HFF-Myc (cell line): ENCODE data around the gene PRDM8.
"Not testable (repeated sequence)": the region's sequence is repeated elsewhere in the genome, so short reads cannot be mapped to it uniquely, and the experiment has no call there.

ENCODE experiments used
- DNase-seq: peaks from one replicate; pipeline ENCODE4 v3.0.0-alpha.2; 2011; ENCODE audit warnings: low read depth; ENCODE audit errors: extremely low read depth
- H3K4me3 ChIP-seq: replicated peaks from 2 replicates; pipeline ENCODE4 v1.5.1; 2011; ENCODE audit warnings: low read depth, mild to moderate bottlenecking, control low read depth, low read length
- TF ChIP-seq, protein P1 (sequence below): IDR thresholded peaks from 2 replicates; pipeline ENCODE4 v1.5.1; 2012; ENCODE audit warnings: mild to moderate bottlenecking, low read depth, low read length, control low read depth; ENCODE audit errors: missing control alignments

Gene PRDM8

DNA sequence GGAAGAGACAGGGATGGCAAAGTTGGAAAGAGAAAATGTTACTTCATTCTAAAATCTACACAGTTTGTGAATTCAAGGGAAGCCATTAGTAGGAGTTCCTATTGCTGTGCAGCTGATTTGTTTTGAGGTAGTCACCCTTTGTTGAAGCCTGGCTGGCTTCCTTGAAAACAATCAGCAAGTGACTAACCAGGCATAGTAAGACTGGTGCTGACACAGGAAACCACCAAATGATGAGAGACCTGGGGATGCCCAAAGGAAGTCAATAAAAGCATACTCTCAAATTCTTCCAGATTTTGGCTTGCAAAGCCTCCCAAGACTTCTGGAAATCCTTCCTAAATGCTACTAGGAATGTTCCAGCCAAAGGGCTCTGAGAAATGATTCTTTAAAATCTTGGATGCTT lies 23.9 kb upstream of the PRDM8 start:
- DNase-seq: no peak
- TF ChIP-seq, protein P1, sequence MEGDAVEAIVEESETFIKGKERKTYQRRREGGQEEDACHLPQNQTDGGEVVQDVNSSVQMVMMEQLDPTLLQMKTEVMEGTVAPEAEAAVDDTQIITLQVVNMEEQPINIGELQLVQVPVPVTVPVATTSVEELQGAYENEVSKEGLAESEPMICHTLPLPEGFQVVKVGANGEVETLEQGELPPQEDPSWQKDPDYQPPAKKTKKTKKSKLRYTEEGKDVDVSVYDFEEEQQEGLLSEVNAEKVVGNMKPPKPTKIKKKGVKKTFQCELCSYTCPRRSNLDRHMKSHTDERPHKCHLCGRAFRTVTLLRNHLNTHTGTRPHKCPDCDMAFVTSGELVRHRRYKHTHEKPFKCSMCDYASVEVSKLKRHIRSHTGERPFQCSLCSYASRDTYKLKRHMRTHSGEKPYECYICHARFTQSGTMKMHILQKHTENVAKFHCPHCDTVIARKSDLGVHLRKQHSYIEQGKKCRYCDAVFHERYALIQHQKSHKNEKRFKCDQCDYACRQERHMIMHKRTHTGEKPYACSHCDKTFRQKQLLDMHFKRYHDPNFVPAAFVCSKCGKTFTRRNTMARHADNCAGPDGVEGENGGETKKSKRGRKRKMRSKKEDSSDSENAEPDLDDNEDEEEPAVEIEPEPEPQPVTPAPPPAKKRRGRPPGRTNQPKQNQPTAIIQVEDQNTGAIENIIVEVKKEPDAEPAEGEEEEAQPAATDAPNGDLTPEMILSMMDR: no peak

DNA sequence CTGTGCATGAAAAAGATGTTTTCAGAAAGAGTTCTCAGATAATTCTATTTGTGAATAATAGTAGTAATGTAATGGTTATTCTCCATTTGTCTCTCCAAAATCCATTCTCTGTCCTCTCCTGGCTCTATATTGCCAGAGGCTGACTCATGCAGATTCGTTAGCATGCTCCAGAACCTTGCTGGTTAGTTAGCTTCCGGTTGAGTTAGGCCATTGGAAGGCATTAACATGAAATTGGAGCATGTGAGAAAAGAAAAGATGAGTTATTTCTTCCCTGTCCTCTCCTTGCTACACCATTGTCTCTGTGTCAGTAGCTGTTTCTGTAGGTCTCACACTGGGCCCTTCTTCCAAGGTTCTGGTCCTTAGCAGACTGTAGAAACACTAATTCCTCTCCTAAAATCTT lies 23.5 kb upstream of the PRDM8 start:
- TF ChIP-seq, protein P1: no peak
- no peak overlapping the region for H3K4me3 ChIP-seq
- no peak for DNase-seq

More for the DNA sequence above, 23.9 kb upstream of the PRDM8 start:
- no peak overlapping the region for H3K4me3 ChIP-seq

DNA sequence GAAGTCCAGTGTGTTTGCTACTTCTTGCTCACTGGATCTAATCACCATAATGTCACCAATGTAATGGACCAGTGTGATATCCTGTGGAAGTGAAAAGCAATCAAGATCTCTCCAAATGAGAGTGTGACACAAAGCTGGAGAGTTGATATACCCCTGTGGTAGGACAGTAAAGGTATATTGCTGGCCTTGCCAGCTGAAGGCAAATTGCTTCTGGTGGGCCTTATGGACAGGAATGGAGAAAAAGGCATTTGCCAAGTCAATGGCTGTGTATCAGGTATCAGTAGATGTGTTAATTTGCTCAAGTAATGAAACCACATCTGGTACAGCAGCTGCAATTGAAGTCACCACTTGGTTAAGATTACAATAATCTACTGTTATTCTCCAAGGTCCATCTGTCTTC lies 19.5 kb upstream of the PRDM8 start:
- not testable (repeated sequence) for H3K4me3 ChIP-seq, DNase-seq

DNA sequence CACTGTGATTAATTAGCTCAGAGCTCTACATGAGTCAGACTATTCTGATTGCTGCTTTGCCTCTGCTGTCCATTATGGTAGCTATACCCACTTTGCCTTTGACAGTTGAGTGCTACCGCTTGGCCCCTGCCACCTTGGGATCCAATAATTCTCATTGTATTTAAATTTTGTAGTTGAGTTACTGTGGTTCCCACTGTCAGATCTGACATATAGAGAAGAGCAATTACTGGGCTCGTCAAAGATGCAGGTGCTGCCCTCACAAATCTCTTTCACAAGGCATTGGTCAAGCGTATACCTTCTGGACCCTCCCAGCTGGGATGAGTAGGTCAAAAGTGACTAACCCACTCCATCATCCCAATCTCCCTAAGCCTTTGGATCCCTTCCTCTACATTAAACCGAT lies 18.3 kb upstream of the PRDM8 start:
- H3K4me3 ChIP-seq: no peak overlapping the region
- no peak for DNase-seq
- TF ChIP-seq, protein P1: no peak

DNA sequence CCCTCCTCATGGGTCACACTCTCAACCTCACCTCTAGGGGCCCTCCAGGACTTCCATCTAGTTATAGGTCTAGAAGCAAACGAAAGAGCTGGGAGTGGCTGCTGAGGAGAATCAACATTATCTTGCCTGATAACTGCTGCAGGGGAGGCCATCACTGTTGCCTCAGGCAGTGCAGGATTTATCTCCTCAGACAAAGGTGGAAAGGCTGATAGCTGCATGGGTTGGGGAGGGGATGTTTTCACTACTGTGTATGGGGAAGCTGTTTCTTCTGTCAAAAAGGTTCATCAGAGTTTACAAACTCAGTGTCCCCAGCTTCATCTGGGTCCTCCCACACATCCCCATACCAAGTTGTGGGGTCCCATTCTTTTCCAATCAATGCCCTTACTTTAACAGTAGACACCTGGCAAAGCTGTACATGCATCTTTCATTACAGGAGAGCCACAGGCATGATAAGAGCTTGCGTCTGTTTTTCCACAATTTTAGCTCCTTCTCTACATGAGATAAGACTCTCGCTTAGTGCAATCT lies 17.6 kb upstream of the PRDM8 start:
- no peak overlapping the region for H3K4me3 ChIP-seq
- DNase-seq: no peak
- TF ChIP-seq, protein P1: no peak

DNA sequence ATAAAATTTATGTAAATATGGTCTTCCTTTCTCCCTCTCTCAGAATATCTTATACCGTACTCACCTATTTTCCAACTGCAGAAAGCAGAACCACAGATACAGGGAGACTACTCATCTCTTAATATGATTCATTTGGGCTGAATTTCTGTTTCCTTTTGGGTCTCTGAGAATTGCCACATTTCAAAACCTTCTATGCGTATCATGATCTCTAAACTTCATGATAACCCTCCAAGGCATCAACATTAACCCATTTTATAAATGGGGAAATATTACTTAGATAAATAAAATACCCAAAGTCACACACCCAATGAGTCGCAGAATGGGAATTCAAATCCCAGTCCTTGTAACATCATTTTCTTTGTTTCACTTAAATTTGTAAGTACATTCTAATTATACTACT lies 16.6 kb upstream of the PRDM8 start:
- TF ChIP-seq, protein P1: no peak
- no peak for DNase-seq
- H3K4me3 ChIP-seq: no peak overlapping the region

DNA sequence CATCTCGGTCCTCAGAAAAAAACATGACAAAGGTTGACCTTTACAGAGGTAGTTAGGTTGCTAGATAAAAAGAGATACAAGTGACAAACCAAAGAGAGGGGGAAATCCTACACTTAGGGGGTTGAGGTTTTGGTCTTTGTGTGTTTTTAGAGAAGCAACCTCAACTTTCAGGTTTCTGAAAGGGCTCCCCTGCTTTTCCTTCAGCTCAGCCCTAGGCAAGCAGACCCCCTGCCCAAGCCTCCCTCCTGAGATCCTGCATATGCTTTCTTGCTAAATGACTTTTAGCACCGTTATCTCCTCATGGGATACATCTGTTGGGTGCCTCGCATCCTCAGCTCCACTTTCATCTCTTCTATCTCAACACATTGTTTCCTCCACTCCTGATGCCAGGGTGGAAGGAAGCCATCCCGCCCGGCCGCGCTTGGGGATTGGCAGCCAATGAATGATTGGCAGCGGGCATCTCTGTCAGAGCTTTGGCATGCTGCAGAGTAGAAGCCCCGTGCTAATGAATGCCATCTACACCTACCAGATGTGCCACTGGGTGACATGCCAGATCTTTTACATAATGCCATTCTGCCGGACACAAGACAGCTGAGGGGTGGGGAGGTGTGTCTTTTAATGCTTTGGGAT lies 15.0 kb upstream of the PRDM8 start:
- H3K4me3 ChIP-seq: no peak overlapping the region
- no peak for DNase-seq
- TF ChIP-seq, protein P1: no peak
